IMR-90 (cell line): ENCODE measurements around the gene MGLL. TPM values are rescaled to one million over a fixed set of nuclear protein-coding genes. Genes with fewer than 3 reads are reported as not detected.

Experiments used
- CHD1 ChIP-seq: IDR thresholded peaks from 2 replicates; pipeline ENCODE4 v1.6.1; 2012; ENCODE audit warnings: low read depth, low read length, improper control_type of control experiment
- ELK1 ChIP-seq: fragments of 150-350 bp; IDR thresholded peaks from 2 replicates; pipeline ENCODE4 v1.6.1; 2016; ENCODE audit warnings: low read depth, mild to moderate bottlenecking, low read length, moderate library complexity, borderline replicate concordance
- FOS ChIP-seq: fragments of 150-350 bp; IDR thresholded peaks from 2 replicates; pipeline ENCODE4 v1.6.1; 2016; ENCODE audit warnings: low read depth, low read length
- MAFK ChIP-seq: IDR thresholded peaks from 2 replicates; pipeline ENCODE4 v1.6.1; 2012; ENCODE audit warnings: low read depth, low read length, improper control_type of control experiment
- POLR2A ChIP-seq: IDR thresholded peaks from 2 replicates; pipeline ENCODE4 v1.6.1; 2012; ENCODE audit warnings: mild to moderate bottlenecking, low read depth, low read length
- RAD21 ChIP-seq: IDR thresholded peaks from 2 replicates; pipeline ENCODE4 v1.6.1; 2012; ENCODE audit warnings: low read length, improper control_type of control experiment
- SMC3 ChIP-seq: fragments of 150-350 bp; IDR thresholded peaks from 2 replicates; pipeline ENCODE4 v1.6.1; 2016; ENCODE audit warnings: low read depth, mild to moderate bottlenecking, antibody characterized with exemption, low read length, moderate library complexity
- polyA plus RNA-seq, 3 experiments: library from polyadenylated mRNA; depleted of rRNA; stranded (reverse); fragments of >200 nt; gene quantifications; 2 replicates each; pipeline ENCODE4 v1.2.3, GENCODE V29; 2012; ENCODE audit warnings: low replicate concordance in 1 of 3
- total RNA-seq: library from RNA; depleted of rRNA; stranded (reverse); fragments of >200 nt; gene quantifications from 2 replicates; pipeline ENCODE4 v1.2.3, GENCODE V29; 2012

The MGLL gene
- total and polyA plus RNA-seq, 2 of the 4 experiments (the other 2 are of a cell fraction), result 23.7 to 60.6 TPM

- TF ChIP-seq ELK1 (no peak), SMC3 (no peak), CHD1 (no peak), POLR2A (no peak), RAD21 (no peak), MAFK (no peak), FOS (no peak)
Measured at GRCh38 chr3:127784865-127785710, 37.2 kb downstream of the MGLL start (continued).
